Prostate gland (tissue), 2 donors: ENCODE data around the gene DHCR7.

Experiments
- POLR2A ChIP-seq: fragments of 450-650 bp; IDR thresholded peaks from one replicate; pipeline ENCODE4 v1.6.1; 2016; ENCODE audit warnings: antibody characterized with exemption, mild to moderate bottlenecking
- POLR2AphosphoS5 ChIP-seq: sonication (generic); formaldehyde crosslinking; IDR thresholded peaks from one replicate; pipeline ENCODE4 v1.6.1; 2017; ENCODE audit warnings: antibody characterized with exemption
- TF ChIP-seq, protein P1 (sequence below), 4 experiments: fragments of 200-600 bp in 2 of 4; fragments of 450-650 bp in 2 of 4; sonication (generic) in 2 of 4; IDR thresholded peaks; 1 replicate in 3 of 4; 2 replicates in 1 of 4; pipeline ENCODE4 v1.5.1; 2016 to 2019; ENCODE audit warnings: antibody characterized with exemption in 4 of 4, mild to moderate bottlenecking in 2 of 4, moderate library complexity in 2 of 4

DNA sequence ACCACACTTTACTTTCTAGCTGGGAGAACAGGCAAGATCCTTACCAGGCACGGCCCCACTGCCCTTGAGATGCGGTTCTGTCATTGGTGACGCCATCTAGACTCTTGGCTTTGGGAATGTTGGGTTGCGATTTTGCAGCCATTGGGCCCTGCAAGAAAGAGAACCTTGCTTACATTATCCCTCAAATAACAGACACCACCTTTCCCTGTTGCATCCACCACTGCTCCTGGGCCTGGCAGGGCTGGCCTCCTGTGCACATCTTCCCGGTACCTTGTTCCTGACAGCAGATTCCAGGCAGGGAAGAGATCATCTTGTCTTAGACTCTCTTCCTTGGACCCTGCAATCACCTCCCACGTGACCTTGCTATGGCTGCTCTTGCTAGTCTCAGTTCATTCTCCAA lies 3.4 kb downstream of the DHCR7 start:
- TF ChIP-seq, protein P1, sequence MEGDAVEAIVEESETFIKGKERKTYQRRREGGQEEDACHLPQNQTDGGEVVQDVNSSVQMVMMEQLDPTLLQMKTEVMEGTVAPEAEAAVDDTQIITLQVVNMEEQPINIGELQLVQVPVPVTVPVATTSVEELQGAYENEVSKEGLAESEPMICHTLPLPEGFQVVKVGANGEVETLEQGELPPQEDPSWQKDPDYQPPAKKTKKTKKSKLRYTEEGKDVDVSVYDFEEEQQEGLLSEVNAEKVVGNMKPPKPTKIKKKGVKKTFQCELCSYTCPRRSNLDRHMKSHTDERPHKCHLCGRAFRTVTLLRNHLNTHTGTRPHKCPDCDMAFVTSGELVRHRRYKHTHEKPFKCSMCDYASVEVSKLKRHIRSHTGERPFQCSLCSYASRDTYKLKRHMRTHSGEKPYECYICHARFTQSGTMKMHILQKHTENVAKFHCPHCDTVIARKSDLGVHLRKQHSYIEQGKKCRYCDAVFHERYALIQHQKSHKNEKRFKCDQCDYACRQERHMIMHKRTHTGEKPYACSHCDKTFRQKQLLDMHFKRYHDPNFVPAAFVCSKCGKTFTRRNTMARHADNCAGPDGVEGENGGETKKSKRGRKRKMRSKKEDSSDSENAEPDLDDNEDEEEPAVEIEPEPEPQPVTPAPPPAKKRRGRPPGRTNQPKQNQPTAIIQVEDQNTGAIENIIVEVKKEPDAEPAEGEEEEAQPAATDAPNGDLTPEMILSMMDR (IDR thresholded peaks at IDR 0.05) = no peak
- no peak for TF ChIP-seq POLR2A
- no peak for TF ChIP-seq POLR2AphosphoS5
